ENCODE measurements around the gene TMEFF2.
"Not testable (repeated sequence)": the region's sequence is repeated elsewhere in the genome, so short reads cannot be mapped to it uniquely, and the experiment has no call there.

TMEFF2 gene

GRCh38 chr2:191930205-191930604 is 264.5 kb downstream of the TMEFF2 start:
- DNase-seq (ENCODE audit: low spot score): no peak

DNA sequence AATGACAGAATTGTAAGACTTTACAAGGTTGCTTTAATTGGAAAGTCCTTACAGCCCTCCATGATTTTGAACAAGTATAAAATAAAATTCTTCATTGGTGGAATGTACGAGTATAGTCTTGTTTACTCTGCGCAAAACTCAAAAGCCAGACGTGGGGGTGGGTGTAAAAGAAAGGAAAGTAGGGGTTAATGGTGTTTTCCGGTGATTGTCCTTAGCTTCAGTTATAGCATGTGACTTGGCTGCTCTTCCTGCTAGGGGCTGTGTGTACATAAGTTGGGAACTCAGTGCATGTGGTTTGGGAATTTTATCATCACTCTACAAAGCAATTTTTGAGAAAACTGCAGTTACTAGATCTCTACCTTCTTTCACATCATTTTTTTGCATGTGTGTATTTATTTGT is 265.4 kb downstream of the TMEFF2 start:
- no peak for DNase-seq (ENCODE audit: low spot score)

- peak; percentile 27 for DNase-seq (ENCODE audit: low spot score)
Observed at GRCh38 chr2:191927991-191928390, 266.7 kb downstream of the TMEFF2 start.

GRCh38 chr2:191927319-191927867 is 267.3 kb downstream of the TMEFF2 start:
- DNase-seq (ENCODE audit: low spot score): peak; percentile 42

- DNase-seq (ENCODE audit: low spot score): no peak
Observed at GRCh38 chr2:191926671-191927070, 268.1 kb downstream of the TMEFF2 start.

DNA sequence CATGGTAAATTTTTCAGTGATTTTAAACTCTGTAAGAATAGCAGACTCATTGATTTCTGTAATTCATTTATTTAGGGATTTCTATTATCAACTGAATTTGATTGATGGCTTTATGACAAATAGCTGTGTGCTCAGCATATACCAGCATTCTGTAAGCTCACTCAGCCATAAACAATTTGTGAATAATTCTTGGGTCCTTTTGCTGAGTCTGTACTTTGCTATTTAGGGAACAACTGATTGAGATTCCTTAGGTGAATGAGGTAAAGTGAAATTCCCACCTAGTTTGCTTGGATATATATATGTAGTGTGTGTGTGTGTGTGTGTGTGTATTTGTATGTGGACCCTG is 271.1 kb downstream of the TMEFF2 start:
- DNase-seq (ENCODE audit: low spot score): no peak

GRCh38 chr2:191922736-191923651 is 271.7 kb downstream of the TMEFF2 start:
- no peak for DNase-seq (ENCODE audit: low spot score)

DNA sequence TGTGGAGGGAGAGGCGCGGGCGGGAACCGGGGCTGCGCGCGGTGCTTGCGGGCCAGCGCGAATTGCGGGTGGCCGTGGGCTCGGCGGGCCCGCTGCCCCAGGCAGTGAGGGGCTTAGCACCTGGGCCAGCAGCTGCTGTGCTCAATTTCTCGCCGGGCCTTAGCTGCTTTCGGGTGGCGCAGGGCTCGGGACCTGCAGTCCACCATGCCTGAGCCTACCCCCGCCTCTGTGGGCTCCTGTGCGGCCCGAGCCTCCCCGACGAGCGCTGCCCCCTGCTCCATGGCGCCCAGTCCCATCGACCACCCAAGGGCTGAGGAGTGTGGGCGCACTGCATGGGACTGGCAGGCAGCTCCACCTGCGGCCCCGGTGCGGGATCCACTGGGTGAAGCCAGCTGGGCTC is 273.1 kb downstream of the TMEFF2 start:
- DNase-seq (ENCODE audit: low spot score): not testable (repeated sequence)

DNA sequence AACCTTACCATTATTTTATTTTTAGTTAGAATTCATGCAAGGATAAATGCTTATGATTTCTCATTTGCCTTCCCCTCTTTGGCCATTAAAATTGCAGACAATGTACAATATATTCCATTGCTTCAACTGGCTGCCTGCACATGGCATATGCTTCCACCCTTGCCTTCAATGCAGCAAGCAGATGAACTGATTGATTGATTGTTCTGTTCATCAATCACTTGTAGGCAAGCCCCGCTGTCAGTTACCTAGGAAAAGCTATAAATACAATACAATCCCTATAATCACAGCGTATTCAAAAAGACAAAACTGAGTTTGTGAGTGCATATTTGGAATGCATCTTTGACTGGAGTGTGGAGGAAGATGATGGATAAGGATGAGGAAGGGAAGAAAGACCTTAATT is 274.2 kb downstream of the TMEFF2 start:
- DNase-seq (ENCODE audit: low spot score): no peak

DNA sequence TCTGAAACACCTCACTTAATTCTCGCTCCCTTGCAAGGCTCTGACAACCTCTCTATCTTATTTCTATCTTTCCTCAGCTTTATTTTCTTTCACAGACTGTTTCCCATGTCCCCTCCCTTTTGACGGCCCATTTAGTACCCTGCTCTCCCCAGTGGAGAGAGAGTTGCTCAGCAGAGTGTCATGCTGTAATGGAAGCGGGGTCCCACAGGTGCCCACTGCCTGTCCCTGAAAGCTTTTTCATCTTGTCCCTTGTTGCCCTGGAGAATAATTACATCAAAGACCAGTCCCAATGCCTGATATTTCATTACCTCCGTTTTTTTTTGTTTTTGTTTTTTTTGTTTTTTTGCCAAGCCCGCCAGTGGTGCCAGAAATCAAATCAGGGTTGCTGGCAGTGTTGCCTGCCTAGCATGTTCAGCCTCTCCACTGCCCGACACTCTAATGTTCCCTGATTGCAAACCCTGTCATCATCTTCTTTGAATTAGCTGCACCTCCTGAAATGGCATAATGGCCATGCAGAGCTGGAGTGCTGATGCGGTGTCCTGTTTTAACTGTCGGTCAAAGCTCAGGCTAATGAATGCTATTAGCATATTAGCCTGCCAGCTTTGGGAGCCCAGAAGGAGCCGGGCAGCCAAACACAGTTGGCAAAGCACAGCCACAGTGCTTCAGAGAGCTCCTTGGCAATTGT is 276.6 kb downstream of the TMEFF2 start:
- DNase-seq (ENCODE audit: low spot score): no peak

DNA sequence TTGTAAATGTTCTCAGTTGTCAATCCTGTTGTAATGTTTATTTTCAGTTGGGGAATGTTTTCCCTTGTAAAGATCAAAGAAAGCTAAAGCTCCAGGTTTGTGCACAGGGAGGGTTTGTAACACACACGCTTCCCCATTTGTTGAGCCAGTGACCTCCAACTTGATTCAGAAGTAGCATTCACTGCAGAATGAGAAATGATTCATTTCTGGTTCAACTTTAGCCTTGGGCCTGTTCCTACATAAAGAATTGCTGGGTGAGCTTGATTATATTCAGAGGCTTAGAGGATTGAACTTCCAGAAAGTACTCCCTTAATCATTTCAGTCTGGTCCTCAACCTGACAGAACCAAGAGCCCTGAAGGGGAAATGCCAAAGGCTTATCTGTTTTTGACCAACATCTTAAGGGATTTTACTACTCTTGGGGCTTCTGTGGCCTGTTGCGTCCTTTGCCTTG is 277.3 kb downstream of the TMEFF2 start:
- DNase-seq (ENCODE audit: low spot score): no peak

DNA sequence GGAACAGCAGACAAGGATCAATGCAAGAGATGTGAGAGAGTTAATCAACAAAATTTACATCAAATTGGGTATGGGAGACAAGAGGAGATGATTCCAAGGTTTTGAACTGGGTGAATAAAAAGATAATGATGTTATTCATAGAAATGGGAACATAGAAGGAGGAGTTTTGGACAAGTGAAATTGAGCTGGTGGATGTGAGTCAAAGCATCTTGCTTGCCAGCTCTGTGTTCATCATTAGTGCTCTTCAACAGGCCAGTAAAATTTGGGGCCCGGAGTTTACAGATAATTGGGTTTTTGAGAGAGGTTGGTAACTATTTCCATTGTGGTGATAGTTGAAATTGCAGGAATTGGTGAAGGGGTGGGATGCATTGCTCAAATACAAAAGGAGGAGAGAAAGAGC is 277.9 kb downstream of the TMEFF2 start:
- peak; percentile 11 for DNase-seq (ENCODE audit: low spot score)

DNA sequence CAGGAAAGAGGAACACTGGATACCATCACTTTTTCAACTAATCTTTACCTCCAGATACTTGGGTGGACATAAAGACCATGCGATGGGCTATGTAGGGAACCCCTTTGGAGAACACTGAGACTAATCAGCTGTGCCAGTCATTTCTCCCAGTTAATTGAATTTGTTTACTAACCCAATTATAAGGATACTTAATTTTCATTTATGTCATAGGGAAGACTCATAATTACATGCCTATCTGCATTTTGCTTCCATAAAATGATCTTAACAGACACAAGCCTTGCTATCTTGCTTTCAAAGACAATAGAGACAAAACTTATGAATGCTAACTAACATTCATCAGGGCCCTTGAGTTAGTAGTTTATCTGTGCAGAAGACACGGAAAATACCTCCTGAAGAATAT is 279.0 kb downstream of the TMEFF2 start:
- no peak for DNase-seq (ENCODE audit: low spot score)

- no peak for DNase-seq (ENCODE audit: low spot score)
Observed at GRCh38 chr2:191913796-191914195, 280.9 kb downstream of the TMEFF2 start.

DNA sequence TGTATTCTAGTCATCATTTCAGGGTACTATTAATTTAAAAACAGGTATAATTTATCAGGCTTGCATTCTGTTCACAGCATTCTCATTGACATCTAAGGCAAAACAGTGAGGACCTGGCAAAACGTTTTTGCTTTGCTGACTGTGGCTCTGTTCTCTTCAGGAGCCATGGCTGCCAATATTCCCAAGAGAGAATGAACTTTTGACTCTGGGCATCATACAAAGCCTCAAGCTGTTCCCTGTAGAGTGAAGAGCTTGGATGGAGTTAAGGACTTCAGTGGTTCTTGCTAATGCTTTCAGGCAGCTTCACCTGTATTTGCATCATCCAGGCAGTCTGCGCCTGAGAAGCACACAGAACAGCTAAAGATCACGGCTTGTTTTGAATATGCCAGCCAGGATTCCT is 282.0 kb downstream of the TMEFF2 start:
- DNase-seq (ENCODE audit: low spot score): no peak

DNA sequence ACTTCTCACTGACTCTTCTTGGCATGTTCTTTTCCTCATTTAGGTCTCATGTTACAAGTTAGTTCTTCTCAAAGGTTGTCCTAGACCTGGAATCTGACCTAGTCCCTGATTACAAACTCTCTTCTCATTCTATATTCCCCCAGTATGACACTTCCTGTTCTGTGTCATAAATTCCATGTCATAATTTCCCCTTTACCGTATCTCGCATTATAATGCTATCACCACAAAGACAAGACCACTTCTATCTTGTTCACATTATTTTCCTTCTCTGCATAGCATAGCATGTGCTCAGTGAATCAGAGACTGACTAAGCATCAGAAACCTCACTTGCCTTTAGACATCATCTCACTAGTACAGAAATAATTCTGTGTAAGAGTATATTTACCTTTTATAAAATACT is 284.2 kb downstream of the TMEFF2 start:
- DNase-seq (ENCODE audit: low spot score): peak; percentile 31

- no peak for DNase-seq (ENCODE audit: low spot score)
Observed at GRCh38 chr2:191908874-191909273, 285.9 kb downstream of the TMEFF2 start.

GRCh38 chr2:191907545-191907944 is 287.2 kb downstream of the TMEFF2 start:
- DNase-seq (ENCODE audit: low spot score): no peak

DNA sequence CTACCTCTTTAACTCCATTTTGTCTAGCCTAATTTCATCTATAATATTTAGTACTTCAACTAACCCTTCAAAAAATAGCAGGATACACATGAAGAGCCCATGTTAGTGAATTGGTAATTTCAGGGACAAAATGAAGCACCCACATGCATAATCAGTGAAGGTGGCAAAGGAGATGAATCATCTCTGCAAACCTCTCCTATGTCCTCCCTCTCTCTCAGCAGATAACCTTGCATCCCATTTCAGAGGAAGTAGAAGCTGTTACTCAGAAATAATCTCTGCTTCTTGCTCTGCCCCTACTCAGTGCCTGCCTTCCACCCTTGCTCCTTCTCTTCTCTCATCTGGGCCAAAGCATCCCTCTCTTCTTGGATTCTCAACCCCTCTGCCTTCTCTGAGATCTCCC is 287.6 kb downstream of the TMEFF2 start:
- DNase-seq (ENCODE audit: low spot score): no peak

GRCh38 chr2:191905336-191905735 is 289.4 kb downstream of the TMEFF2 start:
- no peak for DNase-seq (ENCODE audit: low spot score)

- DNase-seq (ENCODE audit: low spot score): no peak
Observed at GRCh38 chr2:191901031-191901430, 293.7 kb downstream of the TMEFF2 start.

DNA sequence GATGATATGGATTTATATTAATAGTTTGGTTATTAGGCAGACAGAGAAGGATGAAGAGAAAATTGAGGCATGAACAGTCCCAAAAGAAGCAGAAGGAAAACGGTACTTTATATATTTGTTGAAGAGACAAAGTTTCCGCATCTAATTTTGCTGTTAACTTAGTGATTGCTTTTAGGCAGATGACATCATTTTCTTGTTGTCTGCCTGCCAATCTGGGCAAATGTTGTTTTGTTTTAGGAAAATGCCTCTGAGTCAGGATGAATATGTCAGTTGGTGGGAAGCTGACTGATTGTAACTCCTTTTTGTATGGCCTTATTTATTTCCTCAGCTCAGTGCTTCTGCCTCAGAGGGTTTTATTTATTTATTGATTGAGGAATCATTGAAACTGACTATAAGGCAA is 295.3 kb downstream of the TMEFF2 start:
- peak; percentile 72 for DNase-seq (ENCODE audit: low spot score)

Measured in GM03348 (cell line).